ENCODE results near the gene ZNFX1.

ZNFX1 gene

DNA sequence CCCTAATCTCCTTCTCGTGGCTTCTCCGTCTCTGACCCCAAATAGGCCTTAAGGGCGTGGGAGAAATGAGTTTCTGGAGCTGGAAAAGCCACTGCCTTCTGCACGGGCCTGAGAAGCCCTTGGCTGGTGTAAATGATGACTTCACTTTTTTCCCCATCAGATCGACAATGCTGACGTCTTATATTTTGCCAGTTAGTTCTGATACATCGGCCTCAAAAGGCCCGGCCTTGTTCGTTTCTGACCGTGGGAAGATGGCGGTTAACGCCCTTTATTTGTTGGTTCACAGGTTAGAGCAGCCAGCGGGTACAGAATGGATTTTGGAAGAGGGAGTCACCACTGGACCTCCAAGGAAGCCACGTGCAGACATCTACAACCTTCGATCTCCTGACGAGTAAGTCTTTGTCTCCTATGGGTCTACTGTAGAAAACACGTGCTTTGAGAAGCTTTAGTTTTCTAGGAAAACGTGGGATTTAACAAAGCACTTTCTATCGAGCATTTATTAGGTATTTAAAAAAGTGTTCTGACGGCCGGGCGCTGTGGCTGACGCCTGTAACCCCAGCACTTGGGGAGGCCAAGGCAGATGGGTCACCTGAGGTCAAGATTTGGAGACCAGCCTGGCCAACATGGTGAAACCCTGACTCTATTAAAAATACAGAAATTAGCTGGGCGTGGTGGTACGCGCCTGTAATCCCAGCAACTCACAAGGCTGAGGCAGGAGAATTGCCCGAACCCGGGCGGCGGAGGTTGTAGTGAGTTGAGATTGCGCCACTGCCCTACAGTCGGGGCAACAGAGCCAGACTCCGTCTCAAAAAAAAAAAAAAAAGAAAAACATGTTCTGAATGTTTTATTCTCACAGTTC is 1.2 kb upstream of the ZNFX1 start:
- no peak for DNase-seq (ENCODE audit: low read depth)

DNA sequence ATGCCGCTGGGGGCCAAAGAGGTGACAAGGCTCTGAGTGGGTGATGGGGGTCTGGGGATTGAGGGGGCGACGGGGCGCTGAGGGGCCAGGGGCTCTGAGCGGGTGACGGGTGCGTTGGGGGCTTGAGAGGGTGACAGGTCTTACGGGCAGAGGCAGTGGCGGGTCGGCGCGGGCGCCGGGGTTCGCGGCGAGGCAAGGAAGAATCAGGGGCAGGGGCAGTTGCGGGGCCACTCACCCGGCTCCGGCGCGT is 146 bp downstream of the ZNFX1 start:
- no peak for DNase-seq (ENCODE audit: low read depth)

DNA sequence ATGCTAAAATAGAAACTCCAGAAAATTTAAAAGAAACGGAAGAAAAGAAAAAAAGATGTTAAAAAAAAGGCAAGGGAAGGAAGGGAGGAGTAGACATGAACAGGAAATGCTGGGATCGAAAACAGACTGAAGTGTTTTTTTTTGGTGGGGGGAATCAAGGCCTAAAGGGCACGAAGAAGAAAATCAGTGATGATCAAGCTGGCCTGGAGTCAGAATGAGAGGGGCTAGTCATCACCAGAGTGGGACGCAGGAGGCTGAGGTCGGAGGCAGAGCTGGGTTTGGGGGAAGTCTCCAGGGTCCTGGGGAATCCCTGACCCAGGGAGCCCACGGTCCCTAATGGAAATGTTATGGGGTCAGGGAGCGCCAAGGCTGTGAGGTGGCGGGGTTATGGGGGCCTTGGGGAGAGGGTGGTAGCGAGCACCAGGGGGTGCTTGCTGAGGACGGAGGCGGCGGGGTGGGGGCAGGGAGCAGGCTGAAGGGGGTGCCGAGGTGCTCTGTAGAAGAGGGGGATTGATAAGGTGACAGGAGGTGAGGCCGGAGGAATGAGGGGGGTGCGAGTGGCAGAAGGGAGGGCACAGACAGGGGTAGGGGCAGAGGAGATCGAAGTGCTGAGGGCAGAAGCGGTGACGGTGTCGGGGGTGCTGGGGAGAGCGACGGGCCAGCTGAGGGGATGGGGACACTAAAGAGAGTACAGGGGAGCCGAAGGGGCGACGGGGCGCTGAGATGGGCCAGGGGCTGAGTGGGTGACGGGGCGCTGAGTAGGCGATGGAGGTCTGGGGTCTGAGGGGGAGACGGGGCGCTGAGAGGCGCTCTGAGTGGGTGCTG is 684 bp downstream of the ZNFX1 start:
- DNase-seq (ENCODE audit: low read depth) = no peak

DNA sequence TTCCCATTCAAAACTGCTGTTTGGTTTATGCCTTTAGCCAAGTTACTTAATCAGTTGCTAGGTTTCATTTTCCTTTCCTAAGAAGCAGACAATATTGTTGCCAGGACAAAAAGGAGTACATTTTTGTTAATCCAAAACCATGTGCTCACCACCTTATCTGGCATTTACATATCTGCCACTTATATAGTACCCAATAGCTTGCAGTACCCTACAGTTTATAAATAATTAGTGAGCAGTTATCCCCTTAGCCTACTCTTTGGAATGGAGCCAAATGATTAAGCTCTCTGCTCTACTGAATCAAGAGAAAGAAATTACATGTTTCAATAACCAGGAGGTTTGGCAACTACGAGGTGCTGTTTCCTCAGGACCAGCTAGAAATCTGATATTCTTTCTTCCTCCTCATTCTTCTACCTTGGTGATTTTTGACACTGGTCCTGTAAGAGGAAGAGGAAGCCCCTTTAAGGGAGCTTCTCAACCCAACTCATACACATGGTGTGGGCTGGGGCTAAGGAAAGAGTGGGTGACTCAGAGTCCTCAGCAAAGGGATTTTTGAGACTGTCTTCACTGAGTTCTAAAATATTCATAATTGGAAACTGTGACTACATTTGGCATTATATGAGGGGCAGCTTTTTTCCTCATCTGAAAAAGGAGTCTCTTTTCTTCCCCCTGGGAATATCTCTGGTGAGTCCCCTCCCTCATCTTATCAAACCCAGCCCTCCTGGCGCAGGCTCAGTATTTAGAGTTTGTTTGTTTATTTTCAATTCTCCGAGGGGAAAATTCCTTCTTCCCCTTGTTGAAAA is 1.5 kb downstream of the ZNFX1 start:
- DNase-seq (ENCODE audit: low read depth) = peak; percentile 62

DNA sequence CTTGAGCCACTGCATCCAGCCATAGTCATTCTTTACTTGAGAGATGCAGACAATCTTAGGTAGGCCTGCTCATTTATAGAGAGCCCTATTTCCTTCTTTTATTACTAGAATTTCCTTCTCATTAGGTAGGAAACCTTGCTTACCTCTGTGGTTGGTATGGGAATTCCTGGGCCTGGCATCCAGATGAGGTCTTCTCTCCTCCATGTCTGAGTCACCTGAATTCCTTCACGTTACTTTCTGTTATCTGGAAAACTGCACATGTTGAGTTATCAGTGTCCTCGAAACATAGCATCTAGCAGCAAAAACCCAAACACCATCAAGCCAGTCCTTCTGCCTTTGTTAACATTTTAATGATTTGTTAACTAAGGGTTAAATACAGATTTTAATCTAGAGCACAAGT is 2.2 kb downstream of the ZNFX1 start:
- no peak for DNase-seq (ENCODE audit: low read depth)

DNA sequence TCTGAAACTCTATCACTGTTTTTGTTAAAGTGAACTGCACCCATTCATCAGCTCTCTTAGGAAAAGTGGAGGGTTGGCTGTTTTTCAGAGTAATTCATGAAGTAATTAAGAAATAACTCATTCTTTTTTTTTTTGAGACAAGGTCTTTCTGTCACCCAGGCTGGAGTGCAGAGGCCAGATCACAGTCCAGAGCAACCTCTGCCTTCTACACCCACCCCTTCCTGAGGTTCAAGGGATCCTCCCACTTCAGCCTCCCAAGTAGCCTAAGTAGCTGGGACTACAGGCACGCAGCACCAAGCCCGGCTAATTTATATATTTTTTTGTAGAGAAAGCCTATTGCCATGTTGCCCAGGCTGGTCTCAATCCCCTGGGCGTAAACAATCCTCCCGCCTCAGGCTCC is 2.6 kb downstream of the ZNFX1 start:
- no peak for DNase-seq (ENCODE audit: low read depth)

DNA sequence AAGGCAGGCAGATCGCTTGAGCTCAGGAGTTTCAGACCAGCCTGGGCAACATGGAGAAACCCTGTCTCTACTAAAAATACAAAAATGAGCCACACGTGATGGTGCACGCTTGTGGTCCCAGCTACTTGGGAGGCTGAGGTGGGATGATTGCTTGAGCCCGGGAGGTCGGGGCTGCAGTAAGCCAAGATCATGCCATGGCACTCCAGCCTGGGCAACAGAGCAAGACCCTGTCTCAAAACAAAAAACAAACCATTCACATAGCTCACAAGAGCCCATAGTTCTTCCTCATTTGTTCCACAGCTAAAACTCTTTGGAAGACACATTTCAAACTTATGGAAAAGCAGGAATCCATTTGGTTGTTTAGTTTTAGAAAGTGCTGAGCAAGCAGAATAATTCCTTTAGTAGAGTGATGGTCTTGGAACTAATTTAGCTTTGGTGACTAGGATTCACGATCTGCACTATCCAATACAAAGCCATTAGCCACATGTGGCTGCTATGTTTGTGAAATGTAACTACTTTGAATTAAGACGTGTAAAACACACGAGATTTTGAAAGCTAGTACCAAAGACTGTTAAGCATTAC is 4.1 kb downstream of the ZNFX1 start:
- no peak for DNase-seq (ENCODE audit: low read depth)

DNA sequence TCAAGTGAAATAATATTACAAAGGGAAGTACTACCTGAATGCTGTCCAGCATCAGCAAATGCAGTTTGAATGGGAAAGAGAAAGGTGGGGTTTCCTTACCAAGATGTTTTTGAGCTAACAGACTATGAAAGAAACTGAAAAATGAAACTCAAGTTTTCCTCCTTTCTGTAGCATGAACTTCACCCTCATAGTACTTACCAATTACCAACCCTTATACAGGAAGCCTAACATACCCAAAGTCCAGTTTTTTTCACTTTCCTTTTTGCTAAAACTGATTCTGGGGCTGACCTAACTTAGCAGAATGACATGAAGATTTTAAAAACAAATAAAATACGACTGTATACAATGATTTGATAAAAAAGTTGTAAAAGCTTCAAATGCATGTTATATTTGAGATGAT is 5.2 kb downstream of the ZNFX1 start:
- no peak for DNase-seq (ENCODE audit: low read depth)

DNA sequence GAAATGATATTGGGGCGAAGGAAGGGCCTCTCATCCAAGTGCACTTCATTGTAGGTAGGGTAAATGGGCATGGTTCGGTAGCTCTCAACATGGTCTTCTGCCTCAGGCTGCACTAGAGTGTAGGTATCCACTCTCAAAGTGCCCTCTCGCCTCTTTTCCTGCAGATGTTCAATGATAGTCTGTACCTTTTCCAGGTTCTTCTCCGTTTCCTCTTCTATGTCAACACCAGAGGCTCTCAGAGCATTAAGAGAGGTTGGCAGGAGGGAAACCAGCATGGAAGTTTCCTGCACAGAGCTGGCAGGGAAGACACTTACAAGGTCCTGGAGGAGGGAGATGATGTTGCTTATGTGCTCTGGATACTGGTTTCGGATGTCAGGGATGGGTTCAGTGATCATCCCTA is 7.1 kb downstream of the ZNFX1 start:
- DNase-seq (ENCODE audit: low read depth) = no peak

DNA sequence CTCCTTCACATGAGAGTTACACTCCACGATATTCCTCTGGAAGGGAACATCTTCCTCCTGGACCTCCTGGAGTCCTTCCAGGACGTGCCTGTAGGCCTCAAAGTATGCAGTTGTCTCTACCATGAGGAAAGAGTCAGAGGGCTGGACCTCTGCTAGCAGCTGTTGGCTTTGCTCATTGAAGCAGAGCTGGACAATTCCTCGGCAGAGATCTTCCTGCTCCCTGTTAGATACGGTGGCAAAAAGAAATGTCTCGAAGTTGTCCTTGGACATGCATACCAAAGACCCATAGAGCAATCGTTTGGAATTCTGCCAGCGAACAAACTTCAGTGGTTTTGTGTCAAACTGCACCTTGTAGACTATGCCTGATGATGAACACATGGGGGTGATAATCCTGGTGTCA is 7.7 kb downstream of the ZNFX1 start:
- DNase-seq (ENCODE audit: low read depth) = no peak

DNA sequence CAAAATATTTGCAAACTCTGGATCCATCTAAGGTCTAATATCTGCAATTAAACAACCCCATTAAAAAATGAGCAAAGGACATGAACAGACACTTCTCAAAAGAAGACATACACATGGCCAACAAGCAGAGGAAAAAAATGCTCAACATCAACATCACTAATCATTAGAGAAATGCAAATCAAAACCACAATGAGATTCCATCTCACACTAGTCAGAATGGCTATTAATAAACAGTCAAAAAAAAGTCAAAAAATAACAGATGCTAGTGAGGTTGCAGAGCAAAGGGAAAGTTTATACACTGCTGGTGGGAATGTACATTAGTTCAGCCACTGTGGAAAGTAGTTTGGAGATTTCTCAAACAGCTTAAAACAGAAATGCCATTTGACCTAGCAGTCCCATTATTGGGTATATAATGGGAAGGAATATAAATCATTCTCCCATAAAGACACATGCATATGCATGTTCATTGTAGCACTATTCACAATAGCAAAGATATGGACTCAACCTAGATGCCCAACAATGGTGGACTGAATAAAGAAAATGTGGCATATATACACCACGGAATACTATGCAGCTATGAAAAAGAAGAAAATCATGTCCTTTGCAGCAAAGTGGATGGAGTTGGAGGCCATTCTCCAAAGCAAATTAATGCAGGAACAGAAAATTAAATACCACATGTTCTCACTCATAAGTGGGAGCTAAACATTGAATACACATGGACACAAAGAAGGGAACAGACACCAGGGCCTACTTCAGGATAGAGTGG is 9.1 kb downstream of the ZNFX1 start:
- no peak for DNase-seq (ENCODE audit: low read depth)

DNA sequence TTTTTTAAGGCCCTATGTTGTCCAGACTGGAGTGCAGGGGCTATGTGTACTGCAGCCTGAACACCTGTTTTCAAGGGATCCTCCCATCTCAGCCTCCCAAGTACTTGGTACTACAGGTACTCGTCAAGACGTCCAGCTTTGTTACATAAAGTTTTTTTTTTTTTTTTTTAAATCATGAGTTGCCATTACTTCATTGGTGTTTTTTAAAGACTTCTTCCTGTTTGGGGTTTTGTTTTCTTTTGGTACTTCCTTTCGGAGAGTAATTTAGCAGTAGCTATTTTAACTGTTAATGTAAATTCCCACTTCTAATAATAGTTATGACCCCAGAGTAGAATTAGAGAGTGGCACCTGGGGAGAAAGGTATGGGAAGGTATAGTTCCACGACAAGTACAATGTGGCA is 10.5 kb downstream of the ZNFX1 start:
- no peak for DNase-seq (ENCODE audit: low read depth)

DNA sequence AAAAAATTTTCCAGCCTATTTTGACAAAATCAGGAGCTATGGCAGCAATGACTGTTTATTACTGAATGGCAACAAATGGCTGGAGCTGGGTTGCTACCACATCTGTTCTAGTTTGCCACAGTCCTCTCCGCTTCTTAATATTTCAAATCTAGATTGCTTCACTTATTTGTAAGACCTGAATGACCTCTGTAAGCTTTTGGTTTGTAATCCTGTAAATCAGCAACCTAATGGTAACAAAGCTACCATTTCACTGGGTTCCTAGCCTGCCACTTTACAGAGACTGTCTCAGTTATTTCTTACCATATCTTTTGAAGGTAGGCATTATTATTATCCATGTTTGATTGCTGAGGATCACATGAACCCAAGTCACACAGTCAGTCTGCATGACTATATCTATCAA is 15.4 kb downstream of the ZNFX1 start:
- DNase-seq (ENCODE audit: low read depth) = no peak

DNA sequence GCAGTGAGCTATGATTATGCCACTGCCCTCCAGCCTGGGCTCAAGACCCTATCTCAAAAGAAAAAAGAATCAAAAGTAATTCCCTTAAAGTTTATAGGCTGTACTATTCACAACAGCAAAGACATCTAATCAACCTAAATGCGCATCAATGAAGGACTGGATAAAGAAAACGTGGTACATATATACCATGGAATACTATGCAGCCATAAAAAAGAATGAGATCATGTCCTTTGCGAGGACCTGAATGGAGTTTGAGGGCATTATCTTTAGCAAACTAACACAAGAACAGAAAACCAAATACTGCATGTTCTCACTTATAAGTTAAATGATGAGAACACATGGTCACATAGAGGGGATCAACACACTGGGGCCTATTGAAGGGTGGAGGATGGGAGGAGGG is 16.7 kb downstream of the ZNFX1 start:
- DNase-seq (ENCODE audit: low read depth) = no peak

DNA sequence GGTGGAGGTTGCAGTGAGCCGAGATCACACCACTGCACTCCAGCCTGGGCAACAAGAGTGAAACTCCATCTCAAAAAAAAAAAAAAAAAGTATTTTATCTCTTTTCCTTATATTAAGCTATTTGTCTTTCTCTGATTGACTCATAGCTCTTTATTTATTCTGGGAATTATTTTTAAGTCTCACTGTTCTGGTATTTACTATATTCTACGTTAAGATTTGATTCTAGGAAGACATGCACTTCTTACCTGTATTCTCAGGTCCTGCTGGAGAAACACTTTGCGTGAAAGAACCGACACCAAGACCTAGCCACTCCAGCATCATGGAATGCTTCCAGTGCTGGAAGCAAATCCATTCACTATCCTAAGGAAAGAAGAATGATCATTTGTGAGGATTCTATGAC is 17.6 kb downstream of the ZNFX1 start:
- DNase-seq (ENCODE audit: low read depth) = no peak

DNA sequence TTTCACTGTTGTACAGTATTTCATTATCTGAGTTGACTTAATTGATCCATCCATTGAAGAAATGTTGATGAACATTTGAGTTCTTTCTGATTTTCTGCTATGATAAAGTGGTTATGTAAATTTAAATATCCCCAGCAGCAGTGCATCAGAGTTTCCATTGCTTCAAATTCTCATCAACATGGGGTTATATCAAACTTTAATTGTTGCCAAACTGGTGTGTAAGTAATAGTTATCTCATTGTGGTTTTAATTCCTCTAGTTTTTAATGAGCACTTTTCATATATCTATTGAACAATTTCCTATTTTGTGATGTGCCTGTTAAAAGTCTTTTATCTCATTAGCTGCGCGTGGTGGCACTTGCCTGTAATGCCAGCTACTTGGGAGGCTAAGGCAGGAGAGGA is 18.1 kb downstream of the ZNFX1 start:
- DNase-seq (ENCODE audit: low read depth) = no peak

DNA sequence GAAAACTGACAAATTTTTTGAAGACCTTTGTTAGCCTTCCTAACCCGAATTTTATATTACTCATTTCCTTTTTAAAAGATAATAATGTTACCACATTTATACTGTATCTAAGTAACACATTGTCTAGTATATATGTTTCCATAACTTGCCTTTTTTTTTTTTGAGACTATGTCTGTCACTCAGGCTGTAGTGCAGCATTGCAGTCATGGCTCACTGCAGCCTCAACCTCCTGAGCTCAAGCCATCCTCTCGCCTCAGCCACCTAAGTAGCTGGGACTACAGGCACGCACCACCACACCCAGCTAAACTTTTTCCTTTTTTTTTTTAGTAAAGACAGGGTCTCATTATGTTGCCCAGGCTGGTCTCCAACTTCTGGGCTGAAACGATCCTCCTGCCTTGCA is 18.6 kb downstream of the ZNFX1 start:
- DNase-seq (ENCODE audit: low read depth) = no peak

DNA sequence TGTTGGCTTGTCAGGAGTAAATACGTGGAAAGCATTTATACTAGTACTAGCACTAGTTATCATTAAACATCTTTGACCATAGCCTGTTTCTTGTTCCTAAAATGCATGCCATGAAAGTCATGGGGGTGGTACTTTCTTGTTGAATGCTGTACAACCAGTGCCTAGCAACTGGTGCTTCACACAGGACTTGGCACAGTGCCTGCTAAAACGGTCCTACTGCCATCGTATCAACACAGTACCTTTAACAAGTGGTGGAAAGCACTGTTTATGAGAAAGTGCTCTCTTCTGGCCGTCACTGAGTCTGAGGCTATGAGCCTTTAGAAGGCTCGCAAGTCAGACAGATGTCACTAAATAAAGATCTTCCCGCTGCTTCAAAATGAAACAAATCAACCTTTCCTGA is 21.6 kb downstream of the ZNFX1 start:
- no peak for DNase-seq (ENCODE audit: low read depth)

DNA sequence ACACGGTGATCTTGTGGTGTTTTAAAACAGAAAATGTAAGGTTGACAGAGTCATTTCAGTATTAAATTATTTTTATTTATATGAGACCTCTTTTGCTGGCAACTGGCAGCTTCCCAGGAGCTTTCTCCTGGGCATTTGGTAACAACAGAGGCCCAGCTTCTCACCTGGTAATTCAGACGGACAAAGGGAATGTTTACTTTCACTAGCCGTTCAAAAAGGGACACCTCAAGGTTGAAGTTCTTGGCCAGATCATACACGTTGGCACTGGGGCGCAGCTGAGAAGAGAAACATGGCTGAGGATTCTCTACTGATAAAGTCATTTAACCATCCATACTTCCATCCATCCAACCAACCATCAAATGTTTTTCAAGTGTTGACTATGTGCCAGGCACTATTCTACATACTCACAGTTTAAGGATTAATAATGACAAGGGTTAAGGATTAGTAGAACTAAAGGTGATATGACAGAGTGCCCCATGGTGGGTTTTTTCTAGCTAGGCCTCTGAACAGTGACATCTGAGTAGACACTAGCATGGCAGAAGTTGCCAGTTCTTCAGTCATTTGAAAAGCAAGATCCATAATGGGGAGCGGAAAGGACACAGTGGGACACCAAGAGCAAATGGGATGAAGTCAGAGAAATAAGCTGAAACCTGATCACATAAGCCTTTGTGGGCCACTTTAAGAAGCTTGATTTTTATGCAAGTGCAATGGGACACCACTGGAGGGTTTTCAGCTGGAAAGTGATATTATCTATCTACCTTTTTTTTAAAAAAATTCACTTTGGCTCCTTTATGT is 25.1 kb downstream of the ZNFX1 start:
- DNase-seq (ENCODE audit: low read depth) = no peak

DNA sequence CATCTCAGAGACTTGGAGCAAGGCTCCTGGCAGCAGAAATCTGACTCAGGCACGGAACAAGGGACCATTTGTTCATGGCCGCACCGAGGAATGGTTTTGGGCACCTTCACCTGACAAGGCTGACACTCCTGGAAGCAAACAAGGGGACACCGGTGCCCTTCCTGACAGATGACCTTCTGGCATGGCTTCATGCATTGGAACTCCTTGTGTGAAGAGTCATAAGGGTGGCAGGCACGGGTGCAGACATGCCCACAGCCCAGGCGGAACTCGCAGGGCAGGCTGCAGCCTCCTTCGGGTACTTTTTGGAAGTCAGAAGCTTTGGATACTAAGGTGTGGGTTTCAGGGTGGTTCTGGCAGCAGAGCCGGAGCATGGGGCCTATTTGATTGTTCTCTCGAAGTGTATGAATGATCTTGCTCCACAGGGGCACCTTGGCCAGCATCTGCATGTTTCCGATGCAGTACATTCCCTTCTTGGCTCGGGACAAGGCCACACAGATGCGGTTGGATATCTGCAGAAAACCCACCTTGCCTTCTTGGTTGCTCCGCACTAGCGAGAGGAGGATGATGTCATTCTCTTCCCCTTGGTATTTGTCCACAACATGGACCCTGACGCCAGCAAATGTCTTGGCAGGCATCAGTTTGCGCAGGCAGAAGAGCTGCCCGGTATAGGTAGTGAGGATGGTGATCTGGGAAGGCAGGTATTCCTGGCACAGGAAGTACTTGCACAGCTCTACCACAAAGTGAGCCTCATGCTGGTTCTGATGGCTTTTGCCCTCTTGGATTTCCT is 28.8 kb downstream of the ZNFX1 start:
- DNase-seq (ENCODE audit: low read depth) = no peak
